ENCODE data around the gene FBXO21.
"Not testable (repeated sequence)": the region's sequence is repeated elsewhere in the genome, so short reads cannot be mapped to it uniquely, and the experiment has no call there.

The FBXO21 gene

GRCh38 chr12:117190210-117190781 lies at the start of gene FBXO21:
TSS of gene FBXO21 (minus strand) at chr12:117190470. CDS start at chr12:117190456, 14 bp downstream.
- peak; percentile 99 for DNase-seq

DNA sequence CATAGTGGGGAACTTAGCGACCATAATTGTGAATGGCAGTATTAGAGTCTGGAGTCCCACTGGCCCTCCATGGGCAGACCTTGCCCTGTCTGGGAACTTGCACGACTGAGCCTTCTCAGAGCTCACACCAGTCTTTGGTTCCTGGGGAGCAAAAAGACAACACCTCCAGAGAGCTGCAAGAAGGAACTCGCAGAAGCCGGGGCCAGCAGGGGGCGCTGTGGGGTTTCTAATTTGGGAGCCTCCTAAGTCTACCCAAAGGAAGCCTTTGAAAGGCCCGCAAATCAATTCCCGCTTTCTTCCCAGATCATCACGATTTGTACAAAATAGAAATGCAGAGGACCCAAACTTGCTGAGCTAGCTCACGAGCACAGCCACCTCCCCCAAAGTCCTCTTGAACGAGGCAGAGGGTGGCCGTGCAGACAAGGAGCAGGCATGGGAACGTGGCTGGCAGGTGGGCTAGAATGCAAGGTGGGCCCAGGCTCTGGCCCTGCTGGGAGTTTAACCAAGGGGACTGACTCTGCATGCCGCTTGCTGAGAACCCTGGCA lies 46.3 kb upstream of the FBXO21 start:
- DNase-seq: peak; percentile 71

DNA sequence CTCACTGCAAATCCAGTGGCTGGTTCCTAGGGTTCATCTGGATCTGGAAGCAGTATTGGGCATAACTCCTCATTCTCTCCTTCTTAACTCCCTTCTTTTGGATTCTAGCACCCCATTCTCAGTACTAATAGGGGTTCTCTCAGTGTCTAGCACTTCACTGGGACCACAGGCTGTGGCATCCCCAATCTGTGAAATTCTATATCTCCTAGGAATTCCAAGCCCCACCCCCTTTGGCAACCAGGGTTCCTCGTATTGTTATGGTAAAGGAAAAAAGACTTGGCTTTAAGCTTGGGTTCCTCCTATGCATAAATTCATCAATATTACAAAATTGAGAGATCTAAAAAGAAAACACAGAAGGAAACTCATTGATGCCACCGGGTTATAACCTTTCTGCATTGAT lies 45.0 kb upstream of the FBXO21 start:
- no peak for DNase-seq

- DNase-seq: no peak
Observed at GRCh38 chr12:117234441-117234840, 44.2 kb upstream of the FBXO21 start.

DNA sequence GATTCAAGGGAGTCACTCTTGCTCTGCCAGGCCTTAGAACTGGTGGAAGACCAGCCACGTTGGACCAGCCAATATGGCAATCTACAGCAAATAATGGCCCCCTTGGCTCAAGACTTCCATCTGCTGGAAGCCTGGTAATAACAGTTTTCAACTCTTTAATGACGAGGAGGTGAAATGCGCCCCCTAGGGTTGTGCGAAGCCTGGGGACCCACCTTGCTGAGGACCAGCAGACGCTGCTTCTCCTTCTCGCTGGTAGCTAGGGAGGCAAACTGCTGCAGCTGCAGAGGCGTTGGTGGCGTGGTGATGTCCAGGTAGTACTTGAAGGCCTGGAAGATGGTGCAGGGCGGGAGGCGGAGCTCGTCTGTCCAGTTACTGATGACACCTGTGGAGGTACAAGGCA lies 41.5 kb upstream of the FBXO21 start:
- DNase-seq: no peak

GRCh38 chr12:117228239-117228638 lies 38.0 kb upstream of the FBXO21 start:
- no peak for DNase-seq

DNA sequence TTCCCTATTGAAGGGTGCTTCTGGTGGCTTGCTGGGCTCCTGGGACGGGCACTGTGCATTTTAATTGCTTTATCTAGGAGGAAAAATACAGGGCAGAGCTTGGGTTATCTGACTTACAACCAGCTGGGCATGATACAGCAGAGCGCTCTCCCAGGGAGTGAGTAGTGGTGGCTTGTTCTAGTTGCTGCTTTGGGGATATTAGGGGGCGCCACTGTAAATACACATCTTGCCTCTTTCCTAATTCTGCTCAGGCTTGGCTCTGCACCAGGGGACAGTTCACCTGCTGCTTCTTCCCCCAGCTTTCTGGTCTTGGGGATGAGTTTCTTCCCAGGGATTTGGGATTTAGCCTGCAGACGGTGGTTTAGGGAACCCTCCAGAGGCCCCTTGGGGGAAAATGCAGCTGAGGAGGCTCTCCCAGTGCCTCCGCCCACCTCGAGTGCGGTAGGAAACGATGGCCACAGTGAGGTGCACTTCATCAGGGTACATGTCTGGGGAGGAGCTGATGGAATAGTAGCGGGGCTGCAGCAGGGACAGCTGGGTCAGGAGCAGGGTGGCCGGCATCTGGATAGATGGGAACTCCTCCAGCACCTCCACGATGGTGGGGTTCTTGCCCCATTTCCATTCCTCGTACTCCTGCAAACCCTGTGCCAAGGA lies 36.9 kb upstream of the FBXO21 start:
- no peak for DNase-seq

GRCh38 chr12:117226505-117226904 lies 36.2 kb upstream of the FBXO21 start:
- DNase-seq: no peak

DNA sequence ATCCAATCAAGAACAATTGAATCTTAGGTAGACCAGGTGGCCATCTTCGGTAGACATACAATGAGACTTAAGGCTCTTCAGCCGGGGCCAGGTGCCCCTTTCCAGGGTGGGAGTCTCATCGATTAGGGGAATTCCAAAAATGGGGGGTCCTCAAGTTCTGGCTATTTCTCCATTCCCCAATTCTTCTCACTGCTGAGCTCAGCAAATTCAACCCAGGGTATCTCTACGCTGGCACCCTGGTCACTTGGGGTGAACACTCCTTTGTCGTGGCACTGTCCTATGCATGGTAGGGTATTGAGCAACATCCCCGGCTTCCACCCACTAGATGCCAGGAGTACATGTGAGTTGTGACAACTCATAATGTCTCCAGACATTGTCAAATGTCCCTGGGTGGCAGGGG lies 34.9 kb upstream of the FBXO21 start:
- no peak for DNase-seq

DNA sequence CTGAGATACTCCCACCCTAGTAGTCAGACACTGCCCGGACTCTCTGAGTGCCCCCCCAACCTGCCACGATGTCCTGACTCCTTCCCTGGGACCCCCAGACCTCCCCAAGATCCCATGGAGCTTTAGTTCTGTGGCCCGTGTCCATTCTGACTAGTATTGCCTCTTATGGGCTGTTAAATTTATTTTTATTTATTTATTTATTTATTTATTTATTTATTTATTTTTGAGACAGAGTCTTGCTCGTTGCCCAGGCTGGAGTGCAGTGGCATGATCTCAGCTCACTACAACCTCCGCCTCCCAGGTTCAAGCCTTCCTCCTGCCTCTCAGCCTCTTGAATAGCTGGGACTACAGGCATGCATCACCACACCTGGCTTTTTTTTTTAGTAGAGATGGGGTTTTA lies 30.7 kb upstream of the FBXO21 start:
- not testable (repeated sequence) for DNase-seq

DNA sequence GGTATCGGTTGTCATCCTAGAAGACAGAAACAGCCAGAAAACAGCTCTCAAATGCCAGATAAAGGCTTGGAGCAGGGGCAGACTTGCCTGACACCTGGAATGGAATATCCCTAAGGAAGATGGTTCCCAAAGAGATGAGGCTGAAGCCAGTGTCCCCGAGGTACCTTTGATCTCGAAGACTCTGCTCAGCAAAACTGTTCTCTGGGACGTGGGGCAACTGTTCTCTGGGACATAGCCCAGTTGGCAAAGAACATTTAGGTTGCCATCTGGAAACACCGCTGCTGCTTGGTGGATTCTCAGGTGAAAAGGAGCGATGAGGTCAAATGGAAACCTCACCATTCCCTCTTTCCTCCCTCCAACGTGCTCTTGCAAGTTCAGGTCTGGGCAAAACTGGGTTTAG lies 27.9 kb upstream of the FBXO21 start:
- DNase-seq: no peak

GRCh38 chr12:117216686-117217085 lies 26.4 kb upstream of the FBXO21 start:
- DNase-seq: no peak

GRCh38 chr12:117214797-117215196 lies 24.5 kb upstream of the FBXO21 start:
- no peak for DNase-seq

GRCh38 chr12:117213295-117213808 lies 23.1 kb upstream of the FBXO21 start:
- DNase-seq: no peak

GRCh38 chr12:117212563-117213190 lies 22.4 kb upstream of the FBXO21 start:
- peak; percentile 56 for DNase-seq

DNA sequence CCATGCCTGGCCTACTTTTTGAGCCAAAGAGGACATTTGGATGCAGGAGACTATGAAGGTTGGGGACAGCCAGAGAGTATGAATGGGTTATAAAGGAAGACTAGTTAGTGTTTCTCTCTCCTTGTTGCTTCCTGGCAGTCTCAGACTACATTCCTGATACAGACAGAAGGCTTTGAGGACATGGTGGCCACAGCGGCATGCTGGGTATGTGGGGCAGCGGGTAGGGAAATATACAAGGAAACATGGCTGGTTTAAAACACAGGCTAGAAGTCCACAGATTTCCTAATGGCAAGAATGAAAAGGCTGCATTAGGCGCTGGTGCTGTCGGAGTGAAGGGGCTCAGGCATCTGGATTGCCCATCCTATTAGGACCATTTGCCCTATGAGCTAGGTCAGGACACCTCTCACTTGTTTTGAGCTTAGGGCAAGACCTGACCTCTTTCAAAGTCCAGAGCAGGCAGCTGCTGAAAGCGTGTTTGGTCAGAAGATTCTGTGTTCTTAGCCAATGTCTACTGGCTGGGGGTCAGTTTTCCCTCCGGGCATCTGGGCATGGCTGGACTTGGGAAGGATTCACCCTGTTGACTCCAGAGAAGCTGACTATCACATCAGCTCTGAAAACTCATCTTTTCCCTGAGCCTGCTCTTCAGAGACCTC lies 20.1 kb upstream of the FBXO21 start:
- DNase-seq: no peak

- DNase-seq: no peak
Observed at GRCh38 chr12:117209626-117210025, 19.4 kb upstream of the FBXO21 start.

DNA sequence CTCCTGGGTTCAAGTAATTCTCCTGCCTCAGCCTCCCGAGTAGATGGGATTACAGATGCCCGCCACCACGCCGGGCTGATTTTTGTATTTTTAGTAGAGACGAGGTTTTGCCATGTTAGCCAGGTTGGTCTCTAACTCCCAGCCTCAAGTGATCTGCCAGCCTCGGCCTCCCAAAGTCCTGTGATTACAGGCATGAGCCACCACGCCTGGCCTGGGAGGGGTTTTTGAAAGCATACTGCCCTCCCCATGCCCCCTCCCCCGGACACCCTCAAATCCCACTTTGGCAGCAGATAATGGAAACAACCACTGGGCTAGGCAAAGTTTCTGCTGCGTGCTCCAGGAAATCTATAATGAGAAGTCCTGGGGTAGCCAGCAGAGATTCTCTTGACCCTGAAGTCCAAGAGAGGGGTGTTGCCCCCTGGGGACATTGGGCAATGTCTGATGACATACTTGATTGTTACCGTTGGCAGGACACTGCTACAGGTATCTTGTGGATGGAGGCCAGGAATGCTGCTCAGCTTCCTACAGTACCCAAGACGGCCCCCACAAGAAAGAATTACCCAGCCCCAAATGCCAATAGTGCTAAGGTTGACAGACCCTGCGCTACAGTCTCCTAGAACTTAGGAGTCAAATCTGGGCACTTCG lies 18.7 kb upstream of the FBXO21 start:
- no peak for DNase-seq

DNA sequence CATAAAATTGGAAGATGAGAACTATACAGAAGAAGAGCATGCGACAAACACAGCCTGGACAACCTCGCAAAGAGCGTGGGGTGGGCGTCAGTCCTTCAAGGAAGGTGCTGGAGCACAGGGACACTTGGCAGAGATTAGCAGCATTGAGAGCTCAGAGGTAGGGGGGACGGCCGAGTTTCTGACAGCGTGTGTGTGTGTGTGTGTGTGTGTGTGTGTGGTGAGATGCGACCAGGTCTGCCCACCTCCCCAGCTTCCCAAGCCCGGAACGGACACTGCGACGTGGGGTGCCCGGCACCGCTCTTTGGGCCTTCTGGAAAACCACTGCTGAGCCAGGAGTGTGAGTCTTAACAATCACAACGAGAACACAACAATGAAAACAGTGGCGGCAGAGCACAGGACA lies 17.9 kb upstream of the FBXO21 start:
- DNase-seq: no peak

DNA sequence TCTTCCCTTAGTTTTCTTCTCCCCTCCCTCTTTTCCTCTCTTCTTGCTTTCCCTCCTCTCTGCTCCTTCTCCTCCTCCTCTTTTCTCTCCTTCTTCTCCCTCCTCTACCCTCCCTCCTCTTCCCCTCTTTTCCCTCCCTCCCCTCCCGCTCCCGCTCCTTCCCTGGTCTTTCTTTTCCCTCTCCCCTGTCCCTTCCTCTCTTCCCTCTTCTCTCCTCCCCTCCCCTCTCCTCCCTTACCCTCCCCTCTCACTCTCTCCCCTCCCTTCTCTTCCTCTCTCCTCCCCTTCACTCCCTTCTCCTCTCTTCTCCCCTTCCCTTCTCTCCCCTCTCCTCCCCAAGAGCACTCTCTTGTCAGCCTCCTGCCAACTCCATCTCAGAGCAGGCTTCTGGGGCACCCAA lies 17.4 kb upstream of the FBXO21 start:
- no peak for DNase-seq

- DNase-seq: no peak
Observed at GRCh38 chr12:117202556-117202955, 12.3 kb upstream of the FBXO21 start.

- no peak for DNase-seq
Observed at GRCh38 chr12:117202033-117202432, 11.8 kb upstream of the FBXO21 start.

Data from activated T-cell treated with anti-CD3 and anti-CD28 coated beads, Interleukin-2, amount 50 U/mL, for 1 hour (primary cell).